Stimulated activated CD4-positive, alpha-beta T cell treated with anti-CD3 and anti-CD28 coated beads, Interleukin-1b, Interleukin-23, amount 100 ng/mL, for 1 hour (primary cell): ENCODE results near the gene CAMK2D.

Source experiments
- DNase-seq, 2 donors: peaks; one replicate each; pipeline ENCODE4 v3.0.0-alpha.2; 2020; ENCODE audit warnings: low read depth in 2 of 2

CAMK2D gene

DNA sequence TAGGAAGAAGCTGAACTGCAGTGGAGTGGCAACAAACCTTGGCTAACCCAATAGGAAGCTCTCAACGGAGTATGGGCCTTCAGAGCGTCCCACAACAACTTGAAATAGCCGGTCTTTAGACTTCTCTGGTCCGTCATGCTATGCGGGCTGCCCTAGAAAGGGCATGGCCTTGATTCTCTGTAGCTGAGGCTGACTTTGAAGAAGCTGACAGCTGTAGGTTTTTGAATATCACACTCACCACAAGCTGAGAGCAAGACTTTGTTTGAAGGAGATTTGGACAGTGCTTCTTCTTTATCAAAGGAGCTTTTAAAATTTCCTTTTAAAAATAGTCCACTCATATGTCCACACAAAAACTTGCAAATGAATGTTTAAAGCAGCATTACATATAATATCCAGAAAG is 322.9 kb downstream of the CAMK2D start:
- DNase-seq, result no peak

- DNase-seq, result no peak
These were observed 324.4 kb downstream of the CAMK2D start for GRCh38 chr4:113437129-113437528.

DNA sequence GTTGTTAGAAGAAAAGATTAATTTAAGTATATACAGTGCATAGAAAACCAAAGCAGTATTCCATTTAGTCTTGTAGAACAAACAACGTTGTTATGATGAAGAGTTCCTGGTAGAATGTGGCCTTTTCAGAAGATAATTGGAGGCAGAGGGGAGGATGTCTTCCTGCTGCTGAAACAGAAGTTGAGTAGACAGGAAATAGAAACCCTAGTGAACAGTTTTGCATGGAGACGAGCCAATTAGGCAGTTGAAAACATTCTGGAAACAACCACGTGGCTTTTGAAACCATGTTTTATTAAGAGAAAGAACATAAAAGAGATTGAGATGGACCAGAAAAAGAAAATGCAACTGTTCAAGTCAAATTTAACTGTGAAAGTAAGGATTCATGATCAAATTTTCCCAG is 325.2 kb downstream of the CAMK2D start:
- no peak for DNase-seq

DNA sequence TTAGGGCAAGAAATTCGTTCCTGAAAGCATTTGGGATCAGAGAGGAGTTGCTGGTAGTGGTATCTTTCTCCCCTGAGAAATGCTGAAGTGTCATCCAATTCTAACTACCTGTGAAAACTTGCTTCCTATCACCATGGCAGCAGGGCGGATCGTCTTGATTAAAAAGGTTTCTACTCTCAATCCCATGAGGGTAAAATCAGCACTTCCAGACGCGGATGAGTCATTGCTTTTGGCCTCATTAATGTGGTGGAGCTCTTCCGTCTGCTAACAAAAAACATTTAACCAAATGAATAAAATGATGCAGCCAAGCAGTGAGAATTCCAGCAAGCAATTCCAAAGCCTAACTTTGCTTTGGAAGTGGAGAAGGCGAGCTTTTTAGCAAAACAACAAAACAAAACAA is 325.6 kb downstream of the CAMK2D start:
- DNase-seq, result no peak

DNA sequence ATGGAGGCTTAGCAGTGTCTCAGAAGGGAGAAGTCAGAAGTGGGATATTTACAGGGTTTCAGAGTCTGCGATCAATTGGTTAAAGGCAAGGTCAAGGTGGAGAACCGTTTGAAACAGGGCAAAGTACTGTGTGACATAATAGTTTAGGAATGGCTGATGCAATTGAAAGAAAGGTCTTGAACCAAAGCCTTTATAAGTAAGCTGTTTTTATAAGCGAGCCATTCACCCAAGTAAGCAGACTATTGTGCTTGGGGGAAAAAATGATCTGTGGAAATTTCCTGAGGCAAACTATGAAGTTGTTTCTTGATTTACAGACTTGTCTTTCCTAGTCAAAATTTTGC is 327.3 kb downstream of the CAMK2D start:
- no peak for DNase-seq

- no peak for DNase-seq
These were observed 327.8 kb downstream of the CAMK2D start for GRCh38 chr4:113433536-113434246.

GRCh38 chr4:113433116-113433515 is 328.4 kb downstream of the CAMK2D start:
- DNase-seq, result no peak

DNA sequence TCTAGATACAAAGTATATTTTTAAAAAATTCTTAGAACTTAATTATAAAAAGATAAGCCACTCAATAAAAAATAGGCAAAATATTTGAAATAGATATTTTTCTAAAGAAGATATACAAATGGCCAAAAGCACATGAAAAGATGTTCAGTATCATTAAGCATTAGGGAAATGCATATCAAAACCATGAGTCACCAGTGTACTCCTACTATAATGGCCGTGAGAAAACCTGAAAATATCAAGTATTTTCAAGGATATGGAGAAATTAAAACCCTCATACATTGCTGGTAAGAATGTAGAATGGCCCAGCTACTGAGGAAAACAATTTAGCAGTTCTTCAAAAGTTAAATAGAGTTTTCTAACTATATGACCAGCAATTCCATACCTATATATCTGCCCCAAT is 337.9 kb downstream of the CAMK2D start:
- DNase-seq, result no peak

GRCh38 chr4:113420938-113421337 is 340.6 kb downstream of the CAMK2D start:
- no peak for DNase-seq

DNA sequence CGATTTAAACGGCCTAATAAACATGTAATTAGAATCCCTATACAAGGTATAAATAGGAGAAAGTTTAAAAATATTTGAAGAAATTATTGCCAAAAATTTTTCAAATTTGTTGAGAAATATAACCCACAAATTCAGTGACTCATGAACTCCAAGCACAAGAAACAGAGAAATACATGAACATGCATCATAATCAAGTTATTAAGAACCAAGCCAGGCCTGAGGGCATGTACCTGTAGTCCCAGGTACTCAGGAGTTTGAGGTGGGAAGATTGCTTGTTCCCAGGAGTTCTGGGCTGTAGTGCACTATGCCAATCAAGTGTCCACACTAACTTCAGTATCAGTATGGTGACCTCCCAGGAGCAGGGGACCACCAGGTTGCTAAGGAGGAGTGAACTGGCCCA is 341.9 kb downstream of the CAMK2D start:
- DNase-seq, result no peak

- no peak for DNase-seq
These were observed 350.0 kb downstream of the CAMK2D start for GRCh38 chr4:113411496-113411938.

DNA sequence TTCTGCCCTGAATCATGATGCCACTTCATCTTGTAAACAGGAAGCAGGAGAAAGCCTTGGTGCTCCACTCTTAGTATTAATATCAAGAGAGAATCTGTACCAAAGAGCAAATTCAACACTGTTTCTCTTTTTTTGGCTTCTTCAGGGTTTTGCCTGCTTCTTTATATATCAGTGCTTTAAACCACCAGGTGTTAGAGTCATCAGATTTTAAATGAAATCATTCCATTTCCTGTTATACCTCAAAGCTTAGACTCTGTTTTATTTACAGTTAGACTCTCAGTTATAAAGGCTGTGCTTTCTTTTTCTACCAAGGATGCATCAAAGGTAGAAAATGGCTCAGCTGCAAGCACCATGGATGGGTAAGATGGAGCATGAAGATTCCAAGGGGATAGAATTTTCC is 350.9 kb downstream of the CAMK2D start:
- no peak for DNase-seq

- no peak for DNase-seq
These were observed 352.4 kb downstream of the CAMK2D start for GRCh38 chr4:113409181-113409580.

- no peak for DNase-seq
These were observed 354.1 kb downstream of the CAMK2D start for GRCh38 chr4:113407409-113407808.

GRCh38 chr4:113406723-113407016 is 354.9 kb downstream of the CAMK2D start:
- no peak for DNase-seq

DNA sequence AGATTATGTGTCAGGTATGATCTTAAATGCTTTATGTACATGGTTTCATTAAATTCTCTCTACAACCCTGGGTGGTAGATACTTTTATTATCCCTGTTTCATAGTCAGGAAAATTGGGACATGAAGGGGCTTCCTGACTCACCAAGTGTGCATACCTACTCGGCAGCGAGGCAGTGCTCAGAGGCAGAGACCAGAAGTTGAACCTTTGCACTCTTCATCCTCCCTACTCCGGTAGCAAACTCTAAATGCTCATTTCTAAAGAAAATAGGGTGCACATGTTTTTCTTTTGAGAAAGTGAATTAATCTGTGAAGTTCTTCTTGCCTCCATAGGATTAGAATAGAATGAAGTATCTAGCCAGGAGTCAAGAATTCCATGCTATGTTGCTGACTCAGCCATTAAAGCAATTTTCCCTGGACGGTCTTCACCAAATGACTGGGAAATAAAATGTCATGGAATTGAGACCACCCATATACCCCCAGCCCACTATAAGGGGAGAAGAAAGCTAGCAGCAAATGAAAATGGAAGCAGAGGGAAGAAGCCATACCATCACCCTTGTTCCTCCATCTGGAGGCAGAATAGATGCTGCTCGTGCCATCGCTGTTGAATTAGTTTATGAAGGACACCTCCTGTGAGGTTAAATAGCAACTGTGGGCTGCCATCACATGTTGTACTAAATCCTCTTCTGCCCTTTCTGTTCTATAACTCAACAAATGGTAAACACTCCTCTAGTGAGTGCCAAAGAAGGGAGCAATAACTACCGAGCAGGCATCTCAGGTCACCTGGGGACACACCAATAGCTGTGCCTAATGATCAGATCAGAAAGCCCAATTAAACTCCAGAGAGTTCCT is 355.4 kb downstream of the CAMK2D start:
- DNase-seq, result no peak

GRCh38 chr4:113404841-113405240 is 356.7 kb downstream of the CAMK2D start:
- DNase-seq, result no peak

- DNase-seq, result no peak
These were observed 357.4 kb downstream of the CAMK2D start for GRCh38 chr4:113404167-113404571.
